OCI-LY3 (cell line): ENCODE data around the gene CDCP1.
A peak's percentile ranks its signal among the peaks of the same experiment; 100 is the strongest.

Experiments used
- H2AFZ ChIP-seq: fragments of 200-600, 300-600 bp; shearing (Covaris generic); 2 replicates; pipeline ENCODE4 v1.6.0; 2014; ENCODE audit warnings: antibody characterized with exemption, low read depth, low read length
- H3K27ac ChIP-seq: fragments of 200-600, 300-600 bp; sonication (generic); 2 replicates; pipeline ENCODE4 v1.5.1; 2014; ENCODE audit warnings: mild to moderate bottlenecking, low read length, moderate library complexity, mixed read lengths
- H3K27me3 ChIP-seq: fragments of 200-600, 300-600 bp; sonication (generic); 2 replicates; pipeline ENCODE4 v1.6.1; 2014; ENCODE audit warnings: low read depth, low read length, mixed read lengths
- H3K36me3 ChIP-seq: fragments of 200-600, 300-600 bp; sonication (generic); replicated peaks from 2 replicates; pipeline ENCODE3; 2014; ENCODE audit warnings: low read depth, low read length, mixed read lengths
- H3K4me1 ChIP-seq: fragments of 300-600, 200-600 bp; sonication (generic); 2 replicates; pipeline ENCODE4 v1.6.1; 2014; ENCODE audit warnings: low read length, mixed read lengths
- H3K4me2 ChIP-seq: fragments of 200-600, 300-600 bp; sonication (generic); 2 replicates; pipeline ENCODE4 v1.6.1; 2014; ENCODE audit warnings: low read length, mixed read lengths
- H3K4me3 ChIP-seq: fragments of 300-600, 200-600 bp; sonication (generic); 2 replicates; pipeline ENCODE4 v1.5.1; 2014; ENCODE audit warnings: antibody characterized with exemption, mild to moderate bottlenecking, low read length, moderate library complexity
- H3K79me2 ChIP-seq: fragments of 300-600, 200-600 bp; shearing (Covaris generic); 2 replicates; pipeline ENCODE4 v1.6.1; 2014; ENCODE audit warnings: mild to moderate bottlenecking, low read length, mixed read lengths
- H3K9ac ChIP-seq: fragments of 300-600, 200-600 bp; shearing (Covaris generic); 2 replicates; pipeline ENCODE4 v1.6.0; 2014; ENCODE audit warnings: mild to moderate bottlenecking, low read length, moderate library complexity
- H3K9me3 ChIP-seq: fragments of 200-600, 300-600 bp; shearing (Covaris generic); 2 replicates; pipeline ENCODE4 v1.6.1; 2014; ENCODE audit warnings: low read length, mixed read lengths; ENCODE audit not compliant: insufficient read depth
- H4K20me1 ChIP-seq: fragments of 200-600, 300-600 bp; sonication (generic); 2 replicates; pipeline ENCODE4 v1.6.1; 2016; ENCODE audit warnings: low read length, mixed read lengths; ENCODE audit not compliant: insufficient read depth
- CTCF ChIP-seq: fragments of 200-600, 300-600 bp; sonication (generic); IDR thresholded peaks from 2 replicates; pipeline ENCODE4 v1.5.1; 2014; ENCODE audit warnings: antibody characterized with exemption, low read length, low read depth
- EZH2phosphoT487 ChIP-seq: fragments of 200-600 bp; shearing (Covaris generic); IDR thresholded peaks from 2 replicates; pipeline ENCODE4 v1.6.1; 2018; ENCODE audit warnings: antibody characterized with exemption, mixed run types, low read depth

Gene CDCP1

GRCh38 chr3:45066109-45066801 is 79.9 kb downstream of the CDCP1 start:
- no peak overlapping the region for H3K27ac ChIP-seq
- H3K27me3 ChIP-seq = 0 out of 2 replicates have a peak, but pooled peaks cover 19% of the 10 kb centered on the region
- TF ChIP-seq EZH2phosphoT487 = no peak
- no peak for TF ChIP-seq CTCF
- H4K20me1 ChIP-seq = no peaks in the 10 kb centered on the region
- no peaks in the 10 kb centered on the region; the same call in 1 of the 2 replicates for H3K4me1 ChIP-seq
- H3K79me2 ChIP-seq = no peaks in the 10 kb centered on the region
- no peak overlapping the region for H2AFZ ChIP-seq
- no peaks in the 10 kb centered on the region for H3K9me3 ChIP-seq
- H3K9ac ChIP-seq = no peak overlapping the region
- H3K36me3 ChIP-seq = no peaks in the 10 kb centered on the region
- no peak overlapping the region for H3K4me3 ChIP-seq
- no peak overlapping the region for H3K4me2 ChIP-seq

GRCh38 chr3:45065373-45065720 is 80.8 kb downstream of the CDCP1 start:
- Histone ChIP-seq H3K9ac (no peak overlapping the region), H3K27ac (no peak overlapping the region), H3K79me2 (no peaks in the 10 kb centered on the region), H3K9me3 (no peaks in the 10 kb centered on the region), H4K20me1 (no peaks in the 10 kb centered on the region), H3K4me3 (no peak overlapping the region), H2AFZ (no peak overlapping the region), H3K27me3 (0 out of 2 replicates have a peak, but pooled peaks cover 19% of the 10 kb centered on the region), H3K4me2 (no peak overlapping the region), H3K4me1 (no peaks in the 10 kb centered on the region; the same call in 1 of the 2 replicates), H3K36me3 (no peaks in the 10 kb centered on the region)
- no peak for TF ChIP-seq EZH2phosphoT487
- no peak for TF ChIP-seq CTCF

DNA sequence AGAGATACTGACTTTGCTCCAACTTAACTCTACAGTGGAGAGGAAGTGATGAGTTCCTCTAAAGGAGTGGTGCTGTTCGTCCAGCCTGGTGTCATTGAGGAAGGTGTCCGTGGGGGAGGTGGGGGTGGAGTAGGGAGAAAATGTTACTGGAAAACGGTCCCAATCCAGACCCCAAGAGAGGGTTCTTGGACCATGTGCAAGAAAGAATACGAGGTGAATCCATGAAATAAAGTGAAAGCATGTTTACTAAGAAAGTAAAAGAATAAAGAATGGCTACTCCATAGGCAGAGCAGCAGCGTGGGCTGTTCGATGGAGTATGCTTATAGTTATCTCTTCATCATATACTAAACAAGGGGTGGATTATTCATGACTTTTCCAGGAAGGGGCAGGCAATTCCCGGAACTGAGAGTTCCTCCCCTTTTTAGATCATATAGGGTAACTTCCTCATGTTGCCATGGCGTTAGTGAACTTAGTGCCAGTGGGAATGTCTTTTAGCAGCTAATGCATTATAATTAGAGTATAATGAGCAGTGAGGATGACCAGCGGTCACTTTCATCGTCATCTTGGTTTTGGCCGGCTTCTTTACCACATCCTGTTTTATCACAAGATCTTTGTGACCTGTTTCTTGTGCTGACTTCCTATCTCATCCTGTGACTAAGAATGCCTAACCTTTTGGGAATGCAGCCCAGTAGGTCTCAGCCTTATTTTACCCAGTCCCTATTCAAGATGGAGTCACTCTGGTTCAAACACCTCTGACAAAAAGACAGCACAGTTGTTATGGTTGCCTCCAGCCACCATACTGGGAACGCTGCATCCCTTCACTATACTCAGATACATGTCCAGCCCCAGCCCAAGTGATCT is 81.4 kb downstream of the CDCP1 start:
- Histone ChIP-seq H3K9ac (no peak overlapping the region), H3K36me3 (no peaks in the 10 kb centered on the region), H2AFZ (no peak overlapping the region), H3K9me3 (no peaks in the 10 kb centered on the region), H3K4me2 (peak overlapping the region; percentile 17; the same call in 1 of the 2 replicates), H3K4me3 (no peak overlapping the region), H3K79me2 (no peaks in the 10 kb centered on the region), H3K27me3 (0 out of 2 replicates have a peak, but pooled peaks cover 19% of the 10 kb centered on the region), H3K27ac (no peak overlapping the region), H3K4me1 (no peaks in the 10 kb centered on the region; the same call in 1 of the 2 replicates), H4K20me1 (no peaks in the 10 kb centered on the region)
- no peak for TF ChIP-seq EZH2phosphoT487
- no peak for TF ChIP-seq CTCF

GRCh38 chr3:45062697-45063070 is 83.5 kb downstream of the CDCP1 start:
- no peak overlapping the region for H3K9ac ChIP-seq
- no peaks in the 10 kb centered on the region for H4K20me1 ChIP-seq
- 0 out of 2 replicates have a peak, but pooled peaks cover 8% of the 10 kb centered on the region for H3K27me3 ChIP-seq
- no peaks in the 10 kb centered on the region for H3K36me3 ChIP-seq
- TF ChIP-seq CTCF = no peak
- H3K4me2 ChIP-seq = no peak overlapping the region
- H3K4me1 ChIP-seq = no peaks in the 10 kb centered on the region; the same call in 1 of the 2 replicates
- no peaks in the 10 kb centered on the region for H3K79me2 ChIP-seq
- no peak overlapping the region for H2AFZ ChIP-seq
- H3K27ac ChIP-seq = no peak overlapping the region
- no peak overlapping the region for H3K4me3 ChIP-seq
- no peaks in the 10 kb centered on the region for H3K9me3 ChIP-seq
